PFSK-1 (cell line): ENCODE measurements around the gene BCL3.

Source experiments
- FOXP2 ChIP-seq: optimal IDR thresholded peaks from 2 replicates; pipeline ENCODE3; 2011; ENCODE audit warnings: borderline replicate concordance, control low read depth, inconsistent platforms; ENCODE audit not compliant: insufficient read depth; ENCODE audit errors: extremely low read length, extremely low read depth
- POLR2AphosphoS5 ChIP-seq: IDR thresholded peaks from 2 replicates; pipeline ENCODE4 v1.6.1; 2012; ENCODE audit warnings: low read depth, mild to moderate bottlenecking, control low read depth, low read length, moderate library complexity
- REST ChIP-seq, 2 experiments: IDR thresholded peaks; 2 replicates each; pipeline versions ENCODE4 v1.6.1 to v1.8.0; 2011 to 2012; ENCODE audit warnings: low read depth in 2 of 2, low read length in 2 of 2, control low read depth in 1 of 2, inconsistent platforms in 1 of 2, mild to moderate bottlenecking in 1 of 2, moderate library complexity in 1 of 2; ENCODE audit not compliant: insufficient read depth in 1 of 2
- SIN3A ChIP-seq: IDR thresholded peaks from 2 replicates; pipeline ENCODE4 v1.6.1; 2012; ENCODE audit warnings: mild to moderate bottlenecking, low read length, moderate library complexity, borderline replicate concordance; ENCODE audit not compliant: insufficient read depth
- TAF1 ChIP-seq: IDR thresholded peaks from 2 replicates; pipeline ENCODE4 v1.6.1; 2012; ENCODE audit warnings: low read length, control low read depth, borderline replicate concordance; ENCODE audit not compliant: insufficient read depth

Gene BCL3

GRCh38 chr19:44738136-44738535, 10.4 kb upstream of the BCL3 start:
- TF ChIP-seq SIN3A (no peak), TAF1 (no peak), POLR2AphosphoS5 (no peak), FOXP2 (no peak)

- no peak for TF ChIP-seq POLR2AphosphoS5
Measured at GRCh38 chr19:44738603-44739558, 9.6 kb upstream of the BCL3 start.

GRCh38 chr19:44740351-44740824, 8.1 kb upstream of the BCL3 start:
- no peak for TF ChIP-seq SIN3A
- no peak for TF ChIP-seq REST (IDR thresholded peaks at IDR 0.05; ENCODE audit: insufficient read depth in 1 of 2, low read depth in 2 of 2, low read length in 2 of 2)
- no peak for TF ChIP-seq FOXP2
- no peak for TF ChIP-seq TAF1
- TF ChIP-seq POLR2AphosphoS5: no peak

- TF ChIP-seq REST (IDR thresholded peaks at IDR 0.05; ENCODE audit: insufficient read depth in 1 of 2, low read depth in 2 of 2, low read length in 2 of 2) (no peak), FOXP2 (no peak), POLR2AphosphoS5 (no peak), TAF1 (no peak), SIN3A (no peak)
Measured at GRCh38 chr19:44741258-44741731, 7.2 kb upstream of the BCL3 start.

- TF ChIP-seq SIN3A (no peak), FOXP2 (peak; percentile 37), POLR2AphosphoS5 (peak; percentile 23; the same call in 1 of the 2 replicates), TAF1 (no peak), REST (IDR thresholded peaks at IDR 0.05; ENCODE audit: insufficient read depth in 1 of 2, low read depth in 2 of 2, low read length in 2 of 2) (no peak)
Measured at GRCh38 chr19:44741841-44742329, 6.6 kb upstream of the BCL3 start.
